Superior temporal gyrus (tissue), 1 donor: ENCODE results near the gene SIK1.
"Not testable (repeated sequence)": the region's sequence is repeated elsewhere in the genome, so short reads cannot be mapped to it uniquely, and the experiment has no call there.

Source experiments
- DNase-seq: peaks from one replicate; pipeline ENCODE4 v3.0.0-alpha.2; 2016; ENCODE audit errors: extremely low spot score

SIK1 gene

DNA sequence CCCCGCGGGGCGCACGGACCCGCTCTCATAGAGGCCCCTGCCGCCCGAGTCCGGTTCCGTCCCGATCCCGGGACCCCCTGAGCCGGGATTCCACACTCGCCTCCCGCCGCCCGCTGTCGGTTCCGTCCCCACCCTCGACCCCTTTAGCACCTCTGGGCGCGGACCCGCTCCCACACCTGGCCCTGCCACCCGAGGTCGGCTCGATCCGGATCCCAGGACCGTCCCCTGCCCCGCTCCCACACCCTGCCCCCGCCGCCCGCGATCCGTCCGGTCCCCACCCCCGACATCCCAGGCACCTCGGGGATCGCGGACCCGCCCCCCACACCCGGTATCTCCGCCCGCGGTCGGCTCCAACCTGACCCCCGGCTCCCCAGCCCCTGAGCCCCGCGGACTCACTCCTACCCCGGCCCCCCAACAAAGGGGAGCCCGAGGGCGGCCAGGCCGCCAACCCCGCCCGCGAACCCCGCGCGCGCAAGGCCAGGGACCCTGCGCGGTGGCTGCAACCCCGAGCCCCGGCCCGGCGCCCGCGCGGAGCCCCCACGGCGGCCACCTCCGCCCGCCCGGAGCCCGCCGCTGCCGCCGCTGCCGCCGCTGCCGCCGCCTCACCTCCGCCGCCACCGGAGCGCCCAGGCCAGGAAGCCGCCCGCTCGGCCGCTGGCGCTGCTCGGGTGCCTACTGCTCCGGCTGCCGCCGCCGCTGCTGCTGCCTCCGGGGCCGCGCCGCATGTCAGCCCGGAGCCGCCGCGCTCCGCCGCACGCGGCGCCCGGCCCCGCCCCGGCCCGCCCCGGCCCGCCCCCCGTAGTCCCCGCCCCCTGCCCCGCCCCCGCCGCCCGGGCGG, at the start of gene SIK1:
SIK1 (minus strand) TSS at position 728 of the 838 bp plus-strand sequence. CDS start 953 bp downstream, outside the sequence.
- DNase-seq: not testable (repeated sequence)

DNA sequence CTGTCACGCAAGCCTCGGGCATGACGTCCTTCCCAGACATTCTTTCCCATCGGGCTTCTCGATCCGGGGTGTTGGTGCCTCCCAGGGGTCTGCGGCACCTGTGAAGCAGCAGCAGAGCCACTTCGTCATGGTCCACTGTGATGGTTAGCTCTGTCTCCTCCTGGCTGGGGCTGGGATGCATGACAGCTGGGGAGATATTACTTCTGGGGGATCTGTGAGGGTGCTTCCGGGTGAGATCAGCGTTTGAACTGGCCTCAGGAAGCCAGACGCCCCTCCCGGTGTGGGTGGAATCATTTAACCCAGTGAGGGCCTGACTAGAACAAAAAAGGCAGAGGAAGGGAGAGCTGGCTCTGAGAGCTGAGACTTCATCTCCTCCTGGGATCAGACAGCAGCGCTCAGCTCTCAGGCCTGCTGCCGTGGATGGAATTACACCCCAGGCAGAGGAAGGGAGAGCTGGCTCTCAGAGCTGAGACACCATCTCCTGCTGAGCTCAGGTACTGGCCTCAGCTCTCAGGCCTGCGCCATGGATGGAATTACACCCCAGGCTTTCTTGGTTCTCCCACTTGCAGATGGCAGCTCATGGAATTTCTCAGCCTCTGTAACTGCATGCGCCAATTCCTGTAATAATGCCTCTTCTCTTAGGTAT, 44.8 kb upstream of the SIK1 start:
- DNase-seq: not testable (repeated sequence)

DNA sequence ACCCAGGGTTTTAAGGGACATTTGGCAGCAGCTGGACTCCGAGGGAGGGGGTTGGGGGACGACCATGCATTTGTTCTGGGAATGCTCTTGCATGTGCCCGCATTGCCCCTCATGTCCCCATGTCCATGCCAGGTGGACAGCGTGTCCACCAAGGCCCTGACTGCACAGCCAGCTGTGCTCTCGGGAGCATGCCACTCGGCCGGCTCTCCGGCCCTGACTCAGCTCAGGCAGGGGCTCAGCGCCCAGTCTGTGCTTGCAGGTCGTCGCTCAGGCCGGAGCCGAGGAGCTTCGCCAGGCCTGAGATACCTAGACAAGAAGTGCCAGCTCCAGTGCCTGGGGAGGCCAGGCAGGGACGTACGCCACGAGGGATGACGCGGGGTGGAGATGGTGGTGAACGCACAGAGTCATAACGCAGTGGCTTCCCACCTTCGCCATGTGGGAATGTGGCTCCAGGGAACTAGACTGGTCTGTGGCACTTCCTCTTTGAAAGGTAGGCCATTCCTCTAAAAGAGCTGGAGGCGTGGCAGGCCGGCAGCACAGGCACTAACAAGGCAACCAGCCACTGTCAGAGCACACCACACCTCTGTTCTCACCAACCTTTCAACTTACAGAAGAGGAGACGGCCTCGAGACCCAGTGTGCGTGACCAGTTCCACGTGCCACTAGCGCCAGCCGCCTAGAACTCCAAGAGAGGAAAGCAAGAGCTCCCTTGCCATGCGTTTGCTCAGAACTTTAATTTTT, 43.0 kb upstream of the SIK1 start:
- not testable (repeated sequence) for DNase-seq

GRCh38 chr21:43467785-43468184, 40.9 kb upstream of the SIK1 start:
- no peak for DNase-seq

DNA sequence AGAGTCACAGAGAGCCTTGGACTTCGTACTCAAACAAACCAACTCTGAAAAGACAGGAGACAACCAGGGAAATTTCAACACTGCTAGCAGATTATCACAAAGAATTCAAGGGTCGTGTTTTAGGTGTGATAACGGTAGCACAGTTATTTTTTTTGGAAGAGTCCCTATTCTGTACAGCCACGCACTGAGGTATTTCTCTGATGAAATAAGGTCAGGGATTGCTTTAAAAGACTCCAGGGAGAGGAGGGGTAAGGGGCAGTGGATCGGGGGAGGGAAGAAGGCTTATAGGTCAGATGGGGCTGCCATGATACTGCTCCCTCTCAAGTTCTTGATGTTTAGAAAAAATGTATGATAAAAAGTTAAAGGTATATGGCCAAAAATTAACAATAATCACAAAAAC, 38.2 kb upstream of the SIK1 start:
- DNase-seq: not testable (repeated sequence)

DNA sequence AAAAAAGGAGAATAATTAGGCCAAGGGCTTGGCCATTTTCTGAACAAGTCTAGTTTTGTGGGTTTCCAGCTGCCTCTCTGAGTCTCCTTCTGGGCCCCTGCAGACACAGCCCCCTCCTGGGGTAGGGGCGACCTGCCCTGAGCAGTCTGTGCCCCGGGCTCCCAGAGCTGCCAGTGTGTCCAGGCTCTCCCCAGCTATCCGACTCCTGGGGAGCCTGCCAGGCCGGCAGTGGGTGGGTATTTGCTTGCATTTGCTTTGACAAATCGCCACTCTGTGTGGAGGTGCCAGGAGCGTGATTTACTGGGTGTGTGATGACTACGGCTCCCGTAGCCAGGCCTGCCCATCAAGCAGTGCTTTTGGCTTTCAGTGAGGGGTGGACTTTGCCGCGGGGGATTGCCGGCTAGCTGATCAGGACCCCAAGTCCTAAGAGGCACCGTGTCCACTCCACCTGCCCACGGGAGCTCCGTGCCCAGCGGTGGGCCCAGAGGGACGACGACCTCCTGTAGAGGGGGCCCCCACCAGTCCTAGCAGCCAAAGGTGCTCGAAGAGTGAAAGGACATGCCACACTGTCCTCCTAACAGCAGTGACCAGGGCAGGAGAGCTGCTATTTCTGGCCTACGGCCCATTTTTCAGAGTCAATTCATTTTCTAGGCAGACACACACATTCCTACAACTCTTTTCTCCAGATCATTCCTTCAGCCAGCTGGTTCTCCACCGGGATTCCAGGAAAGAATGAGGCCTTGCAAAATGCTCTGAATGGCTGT, 36.7 kb upstream of the SIK1 start:
- DNase-seq: not testable (repeated sequence)

DNA sequence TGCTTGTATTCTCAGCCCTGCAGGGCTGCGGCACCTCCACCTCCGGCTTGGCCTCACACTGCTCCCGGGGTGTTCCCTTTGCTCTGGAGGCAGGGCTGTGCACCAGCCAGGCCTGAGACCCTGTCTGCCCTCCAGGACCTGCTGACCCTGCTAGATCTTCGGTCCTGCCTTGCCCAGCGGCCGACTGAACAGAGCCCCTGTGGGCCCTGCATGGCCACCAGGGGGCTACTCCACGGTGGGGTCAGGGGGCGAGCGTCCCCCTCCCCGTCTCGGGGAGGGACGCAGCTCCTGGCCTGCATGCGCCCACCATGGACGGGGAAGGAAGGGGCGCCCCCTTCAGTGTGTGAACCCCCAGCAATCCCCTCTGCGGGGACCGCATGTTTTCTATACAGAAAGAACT, 36.0 kb upstream of the SIK1 start:
- DNase-seq: not testable (repeated sequence)

DNA sequence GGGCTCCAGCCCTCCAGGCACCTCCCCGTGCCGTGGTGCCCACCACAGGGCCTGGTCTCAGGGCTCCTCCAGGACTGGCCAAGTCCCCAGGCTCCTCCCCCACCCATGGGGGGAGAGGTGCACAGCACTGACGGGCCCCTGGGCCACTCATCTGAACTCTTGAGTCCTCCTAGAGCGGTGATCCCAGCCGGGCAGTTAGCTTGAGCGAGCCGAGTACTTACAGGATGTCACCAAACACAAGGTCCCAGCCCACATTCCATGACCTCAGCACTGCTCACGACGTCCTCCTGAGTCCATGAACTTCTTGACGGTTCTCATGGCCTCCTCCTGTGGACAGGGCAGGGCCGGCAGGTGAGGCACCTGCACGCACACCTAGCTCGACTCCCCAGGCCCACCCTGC, 33.5 kb upstream of the SIK1 start:
- not testable (repeated sequence) for DNase-seq

GRCh38 chr21:43458995-43459394, 32.1 kb upstream of the SIK1 start:
- DNase-seq: not testable (repeated sequence)

DNA sequence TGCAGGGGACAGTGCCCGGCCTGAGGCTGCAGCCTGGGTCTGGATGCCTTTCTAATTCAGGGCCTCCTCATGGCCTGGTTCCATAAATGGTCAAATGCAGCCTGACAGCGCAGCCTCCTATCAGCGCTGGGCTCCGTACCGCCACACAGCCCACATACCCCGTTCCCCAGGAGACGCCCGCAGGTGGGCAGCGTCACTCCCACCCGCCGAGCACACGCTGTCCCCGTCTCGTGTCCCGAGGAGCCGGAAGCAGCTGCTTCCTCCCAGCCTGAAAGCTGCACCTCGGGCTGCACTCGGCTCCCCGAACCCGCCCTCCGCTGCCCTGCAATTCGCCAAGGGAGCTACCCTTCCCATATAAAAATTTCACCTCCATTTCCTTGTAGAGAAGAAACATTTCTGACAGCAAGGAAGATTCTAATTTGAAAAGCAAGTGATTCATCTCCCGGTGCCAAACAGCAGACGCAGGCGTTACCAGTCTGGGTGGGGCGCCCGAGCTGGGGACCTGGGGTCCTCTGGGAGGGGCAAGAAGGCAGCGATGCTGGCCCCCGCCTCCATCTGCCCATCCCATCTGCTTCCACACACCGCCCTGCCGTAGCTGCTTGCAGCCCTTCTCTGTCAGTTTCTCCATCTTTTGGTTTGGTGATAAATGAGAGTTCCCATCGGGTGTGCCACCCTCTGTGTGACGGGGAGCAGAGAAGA, 29.8 kb upstream of the SIK1 start:
- DNase-seq: not testable (repeated sequence)

GRCh38 chr21:43455717-43456116, 28.8 kb upstream of the SIK1 start:
- not testable (repeated sequence) for DNase-seq

- not testable (repeated sequence) for DNase-seq
Observed at GRCh38 chr21:43454176-43454575, 27.2 kb upstream of the SIK1 start.

DNA sequence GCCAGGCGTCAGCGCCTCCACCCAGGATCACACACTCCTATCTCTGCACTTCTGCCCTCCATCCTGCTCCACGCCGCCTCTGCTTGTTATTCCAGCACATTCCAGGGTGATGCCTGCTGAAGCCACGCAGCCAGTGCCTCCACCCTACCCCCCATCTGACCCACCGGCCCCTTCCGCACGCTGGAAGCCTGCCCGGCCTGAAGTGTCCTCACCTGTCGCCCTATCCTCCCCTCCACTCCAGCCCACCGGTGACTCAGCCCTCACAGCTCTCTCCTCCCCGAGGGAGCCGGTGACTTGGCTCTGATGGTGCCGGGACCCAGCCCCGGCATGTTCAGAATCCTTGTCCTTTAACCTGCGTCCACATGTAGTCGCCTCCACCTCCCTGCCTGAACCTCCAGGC, 24.9 kb upstream of the SIK1 start:
- DNase-seq: not testable (repeated sequence)

DNA sequence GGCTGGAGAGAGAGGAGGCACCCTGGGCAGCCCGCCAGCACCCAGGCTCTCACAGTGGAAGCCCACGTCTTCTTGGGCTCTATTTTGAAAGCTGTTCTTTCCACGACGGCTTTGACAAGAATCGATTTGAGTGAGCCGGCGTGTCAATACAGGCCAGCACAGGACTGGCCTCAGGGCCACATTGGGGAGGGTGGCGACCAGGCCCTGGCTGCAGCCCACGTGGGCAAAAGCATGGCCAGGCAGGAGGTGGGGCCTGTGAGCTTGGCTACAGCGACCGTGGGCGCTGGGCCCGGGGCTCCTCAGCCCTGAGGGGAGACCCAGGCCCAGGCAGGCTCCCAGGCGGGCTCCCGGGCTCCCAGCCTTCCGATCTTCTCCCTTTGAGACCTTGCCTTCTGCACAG, 23.4 kb upstream of the SIK1 start:
- DNase-seq: not testable (repeated sequence)

DNA sequence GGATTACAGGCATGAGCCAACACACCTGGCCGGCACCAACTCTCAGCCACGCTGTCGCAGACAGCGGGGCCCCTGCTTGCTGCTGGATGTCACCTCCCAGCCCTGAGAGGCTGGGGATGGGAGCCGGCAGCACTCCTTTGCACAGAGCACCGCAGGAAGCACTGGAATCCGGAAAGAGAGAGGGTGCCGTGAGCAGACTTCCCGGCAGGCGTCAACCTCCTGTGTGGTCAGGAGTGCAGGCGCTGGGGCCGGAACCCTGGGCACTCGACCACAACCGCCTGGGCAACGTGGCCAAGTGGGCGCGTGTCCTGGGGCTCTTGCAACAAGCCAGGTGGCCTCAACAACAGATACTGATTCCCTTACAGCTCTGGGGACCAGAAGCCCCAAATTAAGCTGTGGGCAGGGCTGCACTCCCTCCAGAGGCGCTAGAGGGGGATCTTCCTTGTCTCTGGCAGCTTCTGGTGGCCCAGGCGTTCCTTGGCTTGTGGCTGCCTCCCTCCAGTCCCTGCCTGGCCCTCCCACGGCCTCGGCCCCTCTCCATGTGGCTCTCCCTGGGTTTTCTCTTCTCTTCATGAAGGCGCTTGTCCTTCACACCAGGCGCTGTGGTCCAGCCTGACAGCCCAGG, 20.5 kb upstream of the SIK1 start:
- not testable (repeated sequence) for DNase-seq

- DNase-seq: not testable (repeated sequence)
Observed at GRCh38 chr21:43446277-43446932, 19.5 kb upstream of the SIK1 start.

DNA sequence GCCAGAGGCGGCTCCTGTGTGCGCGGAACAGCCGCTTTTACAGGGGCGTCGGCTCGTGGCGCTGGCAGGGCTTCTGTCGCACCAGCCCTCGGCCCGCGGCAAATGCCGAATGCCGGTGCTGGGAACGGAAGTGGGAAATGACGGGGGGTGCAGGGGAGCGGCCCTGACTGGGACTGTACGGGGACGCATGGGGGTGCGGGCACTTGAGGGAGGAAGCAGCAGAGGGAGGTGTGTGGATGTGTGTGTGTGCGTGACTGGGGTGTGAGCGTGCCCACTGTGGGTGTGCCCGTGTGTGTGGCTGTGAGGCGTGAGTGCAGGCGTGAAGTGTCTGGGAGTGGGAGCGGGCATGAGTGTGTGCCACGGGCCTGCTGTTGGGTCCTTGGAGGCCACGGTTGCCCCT, 17.6 kb upstream of the SIK1 start:
- DNase-seq: not testable (repeated sequence)

DNA sequence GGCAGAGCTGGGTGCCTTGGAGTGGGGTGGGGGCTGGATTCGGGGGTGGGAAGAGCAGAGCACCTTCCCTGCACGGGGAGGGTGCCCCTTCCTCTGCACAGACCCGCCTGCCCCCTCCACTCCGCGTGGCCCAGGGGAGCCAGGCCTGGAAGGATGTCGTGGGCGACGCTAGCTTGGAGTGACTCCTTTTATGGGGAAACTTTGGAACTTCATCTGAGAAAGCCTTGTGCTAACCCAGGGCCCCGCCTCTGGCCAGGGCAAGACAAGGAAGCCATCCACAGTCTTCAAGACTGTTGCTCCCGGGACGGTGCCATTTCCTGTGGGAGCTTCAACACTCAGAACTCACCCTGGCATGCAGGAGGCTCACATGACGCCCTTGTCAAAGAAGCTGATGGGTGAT, 15.6 kb upstream of the SIK1 start:
- not testable (repeated sequence) for DNase-seq

GRCh38 chr21:43440835-43441727, 14.2 kb upstream of the SIK1 start:
- not testable (repeated sequence) for DNase-seq
